DMS114 treated with DMSO at 0.1 percent for 48 hours (cell line): ENCODE results near the gene DNAJA3.

Experiments
- DNase-seq: peaks from one replicate; lab custom pipeline; 2025; ENCODE audit not compliant: unreplicated experiment; lab: John Stamatoyannopoulos, UW

DNAJA3 gene

DNA sequence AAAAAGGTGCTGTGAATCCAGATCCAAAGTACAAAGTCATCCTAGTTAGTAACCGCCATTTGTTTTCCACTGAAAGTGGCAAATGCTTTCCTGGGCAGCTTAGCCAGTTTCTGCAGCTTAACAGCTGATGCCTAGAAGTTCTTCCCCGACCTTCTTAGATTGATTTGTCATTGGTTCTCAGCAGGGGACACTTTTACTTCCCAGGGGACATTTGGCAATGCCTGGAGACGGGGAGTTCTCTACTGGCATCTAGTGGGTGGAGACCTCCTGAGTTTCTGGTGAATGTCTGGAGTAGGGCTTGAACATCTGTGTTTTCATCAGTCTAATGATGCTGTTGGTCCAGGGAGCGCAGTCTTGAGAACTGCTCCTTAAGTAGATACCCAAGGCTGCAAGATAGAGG is 7.6 kb downstream of the DNAJA3 start:
- DNase-seq, result no peak

DNA sequence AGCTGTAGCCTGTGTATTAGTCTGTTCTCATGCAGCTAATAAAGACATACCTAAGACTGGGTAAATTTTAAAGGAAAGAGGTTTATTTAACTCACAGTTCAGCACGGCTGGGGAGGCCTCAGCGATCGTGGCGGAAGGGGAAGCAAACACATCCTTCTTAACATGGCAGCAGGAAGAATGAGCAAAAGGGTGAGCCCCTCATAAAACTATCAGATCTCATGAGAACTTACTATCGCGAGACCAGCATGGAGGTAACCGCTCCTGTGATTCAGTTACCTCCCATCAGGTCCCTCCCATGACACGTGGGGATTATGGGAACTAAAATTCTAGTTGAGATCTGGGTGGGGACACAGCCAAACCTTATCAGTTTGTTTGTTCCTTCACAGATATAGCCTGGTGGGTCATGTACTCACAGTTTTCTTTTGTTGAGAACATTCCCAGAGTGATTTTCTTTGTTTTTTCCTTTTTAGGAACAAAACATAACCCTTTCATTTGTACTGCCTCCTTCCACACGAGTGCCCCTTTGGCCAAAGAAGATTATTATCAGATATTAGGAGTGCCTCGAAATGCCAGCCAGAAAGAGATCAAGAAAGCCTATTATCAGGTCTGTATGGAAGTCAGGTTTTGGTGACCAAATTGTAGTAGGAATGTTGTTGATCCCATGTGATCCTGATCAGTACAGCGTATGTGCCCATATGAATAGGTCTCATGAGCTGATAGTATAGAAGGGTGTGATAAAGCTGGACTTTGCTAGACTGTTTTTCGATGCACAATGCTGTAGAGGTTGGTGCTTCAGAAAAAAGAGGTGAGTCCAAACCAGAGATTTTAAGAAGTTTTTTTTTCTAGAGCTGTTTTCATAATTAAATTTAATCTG is 8.5 kb downstream of the DNAJA3 start:
- no peak for DNase-seq

DNA sequence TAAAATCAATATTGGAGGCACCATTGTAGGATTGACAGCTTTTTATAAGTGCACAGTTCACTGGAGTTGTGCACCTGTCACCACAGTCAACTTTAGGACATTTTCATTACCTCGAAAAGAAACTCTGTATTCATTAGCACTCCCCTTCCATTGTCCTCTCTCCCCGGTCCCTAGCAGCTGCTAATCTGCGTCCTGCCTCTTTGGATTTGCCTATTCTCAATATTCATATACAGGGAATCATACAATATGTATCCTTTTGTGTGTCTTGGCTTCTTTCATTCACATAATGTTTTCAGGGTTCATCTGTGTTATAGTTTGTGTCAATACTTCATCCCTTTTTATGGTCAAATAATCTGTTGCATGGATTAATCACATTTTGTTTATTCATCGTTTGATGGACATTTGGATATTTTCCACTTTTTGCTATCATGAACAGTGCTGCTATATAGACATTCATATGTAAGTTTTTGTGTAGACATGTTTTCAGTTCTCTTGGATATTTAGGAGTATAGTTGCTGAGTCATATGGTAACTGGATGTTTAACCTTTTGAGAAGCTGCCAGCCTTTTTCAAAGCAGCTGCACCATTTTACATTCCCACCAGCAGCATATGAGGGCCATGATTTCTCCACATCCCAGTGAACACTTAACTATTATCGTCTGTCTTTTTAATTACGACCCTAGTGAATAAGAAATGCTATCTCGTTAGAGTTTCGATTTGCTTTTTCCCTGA is 9.8 kb downstream of the DNAJA3 start:
- DNase-seq, result no peak

DNA sequence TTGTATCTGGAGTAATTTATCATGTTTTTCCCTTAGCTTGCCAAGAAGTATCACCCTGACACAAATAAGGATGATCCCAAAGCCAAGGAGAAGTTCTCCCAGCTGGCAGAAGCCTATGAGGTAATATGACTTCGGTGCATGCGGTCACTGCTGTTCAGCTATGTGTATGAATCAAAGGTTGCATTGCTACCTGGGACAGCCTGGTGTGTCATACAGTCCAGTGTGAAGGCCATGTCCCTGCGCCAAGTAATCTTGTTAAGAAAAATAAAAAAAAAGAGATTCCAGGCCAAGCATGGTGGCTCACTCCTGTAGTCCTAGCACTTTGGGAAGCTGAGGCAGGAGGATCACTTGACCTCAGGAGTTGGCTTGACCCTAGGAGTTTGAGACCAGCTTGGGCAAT is 11.7 kb downstream of the DNAJA3 start:
- no peak for DNase-seq

DNA sequence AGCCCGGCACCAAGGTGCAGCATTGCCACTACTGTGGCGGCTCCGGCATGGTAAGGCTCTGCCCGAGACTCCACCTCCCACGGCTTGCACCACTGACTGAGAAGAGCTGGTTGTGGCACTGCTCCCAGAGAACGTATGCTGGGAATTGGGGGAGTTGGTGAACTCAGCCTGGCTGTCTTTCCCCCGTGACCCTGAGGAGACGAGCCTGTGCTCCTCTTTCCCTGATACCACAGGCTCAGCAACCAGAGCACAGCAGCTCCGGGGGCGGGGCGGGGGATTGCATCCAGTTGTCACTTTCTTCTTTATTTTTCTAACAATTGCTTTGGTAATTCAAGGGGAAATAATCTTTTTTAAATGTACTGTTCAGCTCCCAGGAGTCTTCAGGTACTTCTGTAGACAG is 16.7 kb downstream of the DNAJA3 start:
- no peak for DNase-seq

DNA sequence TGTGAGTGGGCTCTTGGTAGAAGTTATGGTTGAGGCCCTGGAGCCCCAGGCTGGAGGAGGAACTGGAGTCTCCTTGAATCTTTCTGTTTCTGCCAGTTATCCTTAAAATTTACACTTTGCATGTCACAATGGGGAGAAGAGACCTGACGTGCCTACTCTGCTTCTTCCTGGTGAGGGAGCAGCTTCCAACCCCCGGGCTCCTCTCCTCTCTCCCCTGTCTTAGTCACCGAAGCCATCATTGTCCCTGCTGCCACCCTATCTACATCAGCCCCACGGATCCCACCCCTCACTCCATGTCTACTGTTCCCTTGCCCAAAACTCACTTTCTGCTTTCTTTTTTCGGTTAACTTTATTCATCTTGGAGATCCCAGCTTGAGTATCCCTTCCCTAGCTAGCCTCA is 17.6 kb downstream of the DNAJA3 start:
- DNase-seq, result no peak

DNA sequence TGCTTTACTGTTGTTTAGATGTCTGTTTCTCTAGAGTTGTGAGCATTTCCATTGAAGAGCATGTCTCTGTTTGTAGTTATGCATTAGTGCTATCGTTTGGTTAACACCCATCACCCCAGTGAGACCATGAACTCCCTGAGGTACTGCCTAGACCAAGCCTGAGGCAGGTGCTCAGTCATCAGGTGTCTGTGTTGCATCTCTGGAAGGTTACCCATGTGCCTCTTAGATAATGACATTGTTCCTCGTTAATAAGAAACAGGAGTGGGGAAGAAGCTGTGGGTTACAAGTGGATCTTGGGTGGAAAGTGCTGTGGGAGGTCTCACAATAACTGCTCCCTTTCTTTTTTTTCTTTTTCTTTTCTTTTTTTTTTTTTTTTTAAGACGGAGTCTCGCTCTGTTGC is 18.3 kb downstream of the DNAJA3 start:
- DNase-seq, result no peak

DNA sequence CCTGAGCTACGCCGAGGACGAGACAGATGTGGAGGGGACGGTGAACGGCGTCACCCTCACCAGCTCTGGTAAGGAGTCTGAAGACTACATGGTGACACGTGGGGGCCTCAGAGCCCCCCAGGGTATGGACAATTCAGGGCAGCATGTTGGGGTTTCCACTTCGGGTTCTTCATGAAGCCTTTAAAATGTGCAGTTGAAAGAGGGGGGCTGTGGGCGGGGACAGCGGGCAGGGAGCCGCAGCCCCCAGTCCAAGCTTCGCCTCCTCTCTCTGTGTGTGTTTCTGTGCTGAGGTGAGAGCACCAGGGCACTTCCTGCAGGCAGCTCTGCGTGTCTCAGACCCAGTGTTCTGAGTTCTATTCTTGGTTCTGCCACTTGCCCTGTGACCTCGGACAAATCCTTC is 24.8 kb downstream of the DNAJA3 start:
- DNase-seq, result no peak

DNA sequence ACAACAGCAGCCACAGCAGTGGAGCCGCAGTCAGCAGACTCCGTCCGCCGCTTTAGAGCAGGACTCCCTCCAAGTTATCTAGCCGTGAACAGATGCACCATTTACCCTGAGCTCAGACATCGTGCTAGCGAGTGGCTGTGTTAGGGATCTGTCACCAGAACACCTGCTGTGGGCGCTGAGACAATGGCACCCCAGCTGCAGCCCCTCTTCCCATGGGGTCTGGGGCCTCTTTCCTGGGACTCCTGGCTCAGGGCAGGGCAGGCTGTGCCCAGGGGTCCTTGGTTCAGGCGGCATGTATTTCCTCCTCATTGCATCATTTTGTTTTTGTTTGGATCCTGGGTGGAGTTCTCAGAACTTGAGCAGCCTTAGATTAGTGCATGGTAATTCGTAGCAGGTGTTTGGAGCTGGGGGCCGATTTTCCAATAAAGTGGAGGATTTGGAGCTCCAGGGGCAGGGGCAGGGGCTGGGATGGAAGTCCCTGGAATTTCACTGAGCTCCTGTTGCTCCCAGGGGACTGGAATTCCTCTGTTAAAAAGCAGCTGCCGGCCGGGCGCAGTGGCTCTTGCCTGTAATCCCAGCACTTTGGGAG is 25.4 kb downstream of the DNAJA3 start:
- no peak for DNase-seq

DNA sequence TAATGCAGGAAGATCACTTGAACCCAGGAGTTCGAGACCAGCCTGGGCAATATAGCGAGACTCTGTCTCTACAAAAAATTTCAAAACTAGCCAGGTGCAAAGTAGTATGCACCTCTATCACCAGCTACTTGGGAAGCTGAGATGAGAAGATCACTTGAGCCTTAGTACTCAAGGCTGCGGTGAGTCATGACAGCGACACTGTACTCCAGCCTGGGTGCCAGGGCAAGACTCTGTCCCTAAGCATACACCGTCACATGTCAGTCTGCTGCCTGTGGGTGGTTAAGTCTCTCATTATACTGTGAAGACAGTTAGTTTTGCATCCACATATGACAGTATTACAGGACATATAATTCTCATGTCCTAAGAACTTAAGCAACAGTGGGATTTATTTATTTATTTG is 27.0 kb downstream of the DNAJA3 start:
- no peak for DNase-seq

DNA sequence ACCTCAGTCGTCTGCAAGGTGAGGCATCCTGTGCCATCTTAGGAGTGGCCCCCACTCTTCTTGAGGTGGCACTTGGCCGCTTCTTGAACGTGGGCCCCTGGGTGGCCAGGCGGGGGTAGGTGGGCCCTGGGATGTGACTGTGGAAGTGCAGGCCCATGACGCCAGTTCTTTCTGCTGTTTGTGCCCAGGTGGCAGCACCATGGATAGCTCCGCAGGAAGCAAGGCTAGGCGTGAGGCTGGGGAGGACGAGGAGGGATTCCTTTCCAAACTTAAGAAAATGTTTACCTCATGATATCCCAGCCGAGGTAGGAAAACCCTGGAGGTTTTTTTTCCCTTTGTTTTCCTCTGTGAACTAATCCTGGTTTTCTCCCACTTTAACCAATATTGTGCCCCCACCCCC is 29.0 kb downstream of the DNAJA3 start:
- no peak for DNase-seq

DNA sequence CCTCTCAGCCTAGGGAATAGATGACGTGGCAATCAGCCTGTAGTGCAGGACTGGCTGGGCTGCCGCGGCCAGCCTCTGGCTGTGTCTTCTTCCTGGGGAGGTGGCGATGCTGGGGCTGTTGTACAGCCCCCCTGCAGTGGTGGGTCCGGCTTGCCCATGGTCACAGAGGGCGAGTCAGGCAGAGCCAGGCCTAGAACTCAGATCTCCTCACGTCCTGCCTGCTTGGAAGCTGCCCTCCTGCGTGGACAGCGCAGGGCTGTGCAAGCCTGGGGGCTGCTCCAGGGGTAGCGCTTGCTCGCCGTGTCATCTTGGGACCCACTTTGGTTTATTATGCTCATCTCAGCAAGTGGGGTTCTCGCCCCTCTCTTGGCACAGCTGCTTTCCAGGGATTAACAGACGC is 29.4 kb downstream of the DNAJA3 start:
- DNase-seq, result no peak

DNA sequence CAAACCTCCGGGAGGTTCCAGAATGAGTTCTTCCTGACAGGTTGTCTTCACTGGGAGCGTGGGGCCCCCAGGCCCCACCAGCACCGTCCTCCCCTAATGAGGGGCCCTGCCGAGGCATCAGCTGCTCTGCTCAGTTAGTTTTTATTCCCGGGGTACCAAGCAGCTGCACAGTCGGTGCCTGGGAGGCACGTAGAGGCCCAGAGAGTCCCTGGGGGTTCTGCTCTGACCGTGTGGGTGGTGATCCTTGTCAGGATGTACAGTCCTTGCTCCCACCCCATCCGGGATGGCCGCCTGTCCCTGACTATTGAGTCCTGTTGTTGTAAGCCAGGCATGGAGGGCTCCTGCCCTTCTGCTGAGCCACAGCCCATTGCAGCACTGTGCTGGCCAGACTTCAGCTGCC is 30.3 kb downstream of the DNAJA3 start:
- no peak for DNase-seq

DNA sequence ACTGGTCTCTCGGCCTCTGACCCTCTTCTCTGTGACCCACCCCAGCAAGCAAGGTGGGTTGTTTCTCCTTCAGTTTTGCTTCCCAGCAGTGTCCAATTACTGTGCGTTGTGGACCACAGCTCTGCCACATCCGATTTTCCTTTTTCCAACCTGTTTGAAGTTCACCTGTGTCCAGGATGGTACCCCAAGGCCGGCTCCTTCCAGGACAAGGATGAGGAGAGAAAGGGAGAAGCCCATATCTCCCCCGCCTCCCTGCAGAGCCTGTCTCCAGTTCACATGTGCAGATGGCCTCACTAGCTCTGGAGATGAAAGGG is 35.2 kb downstream of the DNAJA3 start:
- no peak for DNase-seq

DNA sequence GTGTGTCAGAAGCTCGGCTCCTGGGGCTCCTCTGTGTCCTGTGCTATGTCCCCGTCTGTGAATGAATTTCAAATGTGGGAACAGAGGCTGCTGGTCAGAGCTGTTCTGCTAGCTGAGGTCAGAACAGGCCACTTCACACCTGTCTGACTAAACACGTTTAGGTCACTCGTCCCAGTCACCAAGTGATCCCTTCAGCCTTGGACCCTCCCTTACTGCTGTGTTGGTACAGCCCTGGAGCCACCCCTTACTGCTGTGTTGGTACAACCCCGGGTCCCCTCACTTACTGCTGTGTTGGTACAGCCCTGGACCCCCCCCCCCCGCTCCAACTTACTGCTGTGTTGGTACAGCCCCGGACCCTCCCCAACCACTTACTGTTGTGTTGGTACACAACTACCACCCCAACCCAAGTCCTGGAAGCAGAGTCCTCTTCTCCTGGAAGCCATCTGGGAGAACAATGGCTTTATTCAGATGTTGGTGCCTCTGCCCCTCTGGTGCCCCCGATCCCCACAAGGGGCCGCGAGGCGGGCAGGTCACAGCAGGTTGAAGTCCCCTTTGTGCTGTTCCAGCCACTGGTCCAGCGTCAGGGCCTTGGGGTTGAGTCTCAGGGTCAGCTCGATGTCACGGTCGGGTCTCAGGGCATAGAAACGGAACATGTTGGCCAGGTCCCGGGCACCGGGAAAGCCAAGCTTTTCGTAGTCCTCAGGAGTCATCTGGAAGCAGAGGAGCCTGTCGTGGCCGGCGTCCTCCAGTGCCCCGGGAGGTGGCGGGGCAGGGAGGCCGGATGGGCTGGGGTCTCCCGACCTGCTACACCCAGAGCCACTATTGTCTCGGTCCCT is 35.8 kb downstream of the DNAJA3 start:
- DNase-seq, result peak; percentile 27

DNA sequence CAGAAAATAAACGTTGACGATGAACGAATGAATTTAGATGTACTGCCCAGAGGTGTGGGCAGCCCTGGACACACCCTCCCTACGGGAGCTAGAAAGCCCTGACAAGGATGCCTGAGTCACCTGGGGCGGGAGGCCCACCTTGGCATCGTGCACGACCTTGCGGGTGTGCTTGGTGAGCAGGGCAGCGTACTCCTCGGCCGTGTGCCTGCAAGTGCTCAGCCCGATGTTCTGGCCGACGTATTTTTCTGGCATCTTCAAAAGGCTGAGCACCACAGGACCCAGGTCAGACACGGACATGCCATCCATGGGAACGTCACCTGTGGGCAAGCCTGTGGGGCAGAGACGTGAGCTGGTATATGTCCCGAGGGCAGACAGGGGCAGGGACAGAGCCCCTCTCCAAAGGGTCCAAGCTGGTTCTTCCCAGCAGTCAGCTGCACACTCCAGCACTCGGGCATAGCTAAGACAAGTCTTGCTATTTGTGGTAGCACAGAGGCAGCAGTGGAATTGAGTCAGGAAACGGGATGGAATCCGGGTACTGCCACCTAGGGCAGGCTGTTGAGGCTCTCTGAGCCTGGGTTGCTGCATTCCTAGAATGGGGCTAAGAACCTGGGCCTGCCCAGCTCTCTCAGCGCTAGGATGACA is 38.0 kb downstream of the DNAJA3 start:
- no peak for DNase-seq

DNA sequence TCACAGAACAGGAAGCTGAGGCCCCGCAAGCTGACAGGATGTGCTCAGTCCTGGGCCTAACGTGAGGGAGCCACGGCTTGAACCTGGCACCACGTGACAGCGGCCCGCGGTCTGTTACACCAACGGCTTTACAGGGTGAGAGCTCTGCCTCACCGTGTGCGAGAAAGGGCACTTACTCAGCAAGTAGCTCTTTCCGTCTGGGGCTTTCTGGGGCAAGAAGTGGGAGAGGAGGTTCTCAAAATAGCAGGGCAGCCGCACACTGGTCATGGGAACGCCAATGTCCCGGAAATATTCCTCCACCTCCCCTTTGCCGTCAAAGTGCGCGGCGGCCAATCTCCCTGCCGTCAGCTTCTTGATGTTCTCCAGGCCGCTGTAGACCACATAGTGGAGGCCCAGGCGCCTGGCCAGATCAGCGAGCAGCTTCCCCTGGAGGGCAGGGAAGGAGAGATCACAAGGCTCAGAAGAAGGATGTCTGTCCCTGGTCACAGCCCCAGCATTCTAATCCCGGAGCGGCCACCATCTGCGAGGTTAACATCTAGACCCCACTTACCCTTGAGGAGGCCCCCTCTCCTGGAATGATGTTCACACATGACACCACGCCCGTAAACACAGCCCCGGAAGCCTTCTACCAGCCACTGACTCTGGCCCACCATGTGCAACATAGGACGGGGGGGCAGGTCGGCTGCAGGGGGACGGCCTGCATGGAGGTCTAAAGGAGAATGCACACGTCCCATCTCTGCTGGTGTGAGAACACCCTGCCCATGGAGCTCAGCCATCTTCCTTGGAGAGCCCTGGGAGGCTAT is 40.5 kb downstream of the DNAJA3 start:
- no peak for DNase-seq

DNA sequence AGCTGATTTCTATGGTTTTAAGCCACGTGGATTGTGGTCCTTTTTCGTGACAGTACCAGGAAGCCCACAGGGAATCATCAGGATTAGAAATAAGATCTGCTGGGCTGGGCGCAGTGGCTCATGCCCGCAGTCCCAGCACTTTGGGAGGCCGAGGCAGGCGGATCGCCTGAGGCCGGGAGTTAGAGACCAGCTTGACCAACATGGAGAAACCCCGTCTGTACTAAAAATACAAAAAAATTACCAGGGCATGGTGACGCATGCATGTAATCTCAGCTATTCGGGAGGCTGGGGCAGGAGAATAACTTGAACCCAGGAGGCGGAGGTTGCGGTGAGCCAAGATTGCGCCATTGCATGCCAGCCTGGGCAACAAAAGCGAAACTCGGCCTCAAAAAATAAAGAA is 42.2 kb downstream of the DNAJA3 start:
- DNase-seq, result no peak

DNA sequence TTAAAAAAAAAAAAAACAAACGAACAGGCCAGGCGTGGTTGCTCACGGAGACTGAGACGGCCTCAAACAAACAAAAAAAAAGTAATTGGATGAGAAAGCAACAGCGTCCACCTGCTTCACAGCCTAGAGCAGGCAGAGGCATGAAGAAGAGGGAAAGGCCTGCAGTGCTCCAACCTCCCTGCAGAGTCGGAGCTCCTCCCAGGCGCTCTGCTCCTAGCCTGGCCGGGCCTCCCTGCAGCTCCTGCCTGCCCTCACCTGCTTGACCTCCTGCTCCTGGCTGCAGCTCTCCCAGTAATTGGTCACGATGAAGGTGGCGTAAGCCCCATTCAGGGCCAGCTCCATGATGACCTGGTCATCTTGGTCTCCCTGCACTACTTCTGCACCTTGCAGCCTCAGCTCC is 43.3 kb downstream of the DNAJA3 start:
- DNase-seq, result no peak

DNA sequence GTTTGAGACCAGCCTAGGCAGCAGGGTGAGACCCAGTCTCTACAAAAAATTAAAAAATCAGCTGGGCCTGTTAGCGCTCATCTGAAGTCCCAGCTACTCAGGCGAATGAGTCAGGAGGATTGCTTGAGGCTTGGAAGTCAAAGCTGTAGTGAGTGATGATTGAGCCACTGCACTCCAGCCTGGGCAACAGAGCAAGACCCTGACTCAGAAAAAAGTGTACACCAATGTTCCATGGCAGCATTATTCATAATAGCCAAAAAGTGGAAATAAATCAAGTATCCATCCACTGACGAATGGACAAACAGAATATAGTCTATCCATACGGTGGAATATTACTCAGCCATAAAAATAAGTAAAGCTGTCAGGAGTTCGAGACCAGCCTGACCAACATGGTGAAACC is 46.2 kb downstream of the DNAJA3 start:
- no peak for DNase-seq
